Head of caudate nucleus (tissue), 42 donors: ENCODE results near the gene MUC7.
"Not testable (repeated sequence)": the region's sequence is repeated elsewhere in the genome, so short reads cannot be mapped to it uniquely, and the experiment has no call there.

Experiments used
- DNase-seq, 42 donors: peaks; one replicate each; pipeline versions ENCODE4 v3.0.0 to v3.0.0-alpha.2; 2020 to 2021; ENCODE audit warnings: mixed read lengths in 7 of 42
- intact Hi-C: fragments of 100-400 bp; cut with DNase I; formaldehyde crosslinking; loops from one replicate; pipeline ENCODE4 v1.15.0; 2022

Gene MUC7

GRCh38 chr4:70471897-70472296 lies at the start of gene MUC7:
TSS of gene MUC7 (plus strand) at chr4:70472197. CDS start at chr4:70474022, 1,825 bp downstream.
- intact Hi-C loops = no loop called here
- DNase-seq = no peak

GRCh38 chr4:70425306-70425705 lies 46.7 kb upstream of the MUC7 start:
- peak in 1 of 42 donors; percentile 8 for DNase-seq
- intact Hi-C loops = no loop called here

- intact Hi-C loops = no loop called here
- no peak for DNase-seq
Measured at GRCh38 chr4:70426789-70427188, 45.2 kb upstream of the MUC7 start.

GRCh38 chr4:70437197-70437596 lies 34.8 kb upstream of the MUC7 start:
- no peak for DNase-seq
- intact Hi-C loops = no loop called here

- no peak for DNase-seq
- intact Hi-C loops = no loop called here
Measured at GRCh38 chr4:70442474-70442873, 29.5 kb upstream of the MUC7 start.

GRCh38 chr4:70443329-70443728 lies 28.7 kb upstream of the MUC7 start:
- intact Hi-C loops = no loop called here

GRCh38 chr4:70449220-70449619 lies 22.8 kb upstream of the MUC7 start:
- intact Hi-C loops = no loop called here
- DNase-seq = no peak

More at GRCh38 chr4:70443329-70443728, 28.7 kb upstream of the MUC7 start:
- no peak for DNase-seq

GRCh38 chr4:70452946-70453345 lies 19.1 kb upstream of the MUC7 start:
- DNase-seq = no peak

GRCh38 chr4:70463335-70463734 lies 8.7 kb upstream of the MUC7 start:
- no peak for DNase-seq
- intact Hi-C loops = no loop called here

More at GRCh38 chr4:70452946-70453345, 19.1 kb upstream of the MUC7 start:
- intact Hi-C loops = no loop called here

GRCh38 chr4:70473679-70474078 lies 1.7 kb downstream of the MUC7 start:
- DNase-seq = no peak
- intact Hi-C loops = no loop called here

- no peak for DNase-seq
- intact Hi-C loops = no loop called here
Measured at GRCh38 chr4:70488748-70489147, 16.8 kb downstream of the MUC7 start.

GRCh38 chr4:70496231-70496630 lies 24.2 kb downstream of the MUC7 start:
- DNase-seq = peak in 3 of 42 donors; percentile 7 to 17 (median 16)
- intact Hi-C loops = no loop called here

GRCh38 chr4:70501838-70502237 lies 29.8 kb downstream of the MUC7 start:
- intact Hi-C loops, DNase-seq: not testable (repeated sequence)

- DNase-seq = no peak
Measured at GRCh38 chr4:70504733-70505132, 32.7 kb downstream of the MUC7 start.

GRCh38 chr4:70505151-70505748 lies 33.3 kb downstream of the MUC7 start:
- DNase-seq = peak; percentile 49 to 88 (median 74)
- intact Hi-C loops = no loop called here

More at GRCh38 chr4:70504733-70505132, 32.7 kb downstream of the MUC7 start:
- intact Hi-C loops = no loop called here

- DNase-seq = no peak
- intact Hi-C loops = no loop called here
Measured at GRCh38 chr4:70508801-70509200, 36.8 kb downstream of the MUC7 start.

- no peak for DNase-seq
- intact Hi-C loops = no loop called here
Measured at GRCh38 chr4:70511365-70511764, 39.4 kb downstream of the MUC7 start.

- intact Hi-C loops = no loop called here
Measured at GRCh38 chr4:70515367-70516250, 43.6 kb downstream of the MUC7 start.

GRCh38 chr4:70518269-70518668 lies 46.3 kb downstream of the MUC7 start, which contains the start of gene AMTN:
TSS of gene AMTN (plus strand) at chr4:70518569. CDS start at chr4:70518778, 209 bp downstream.
- no peak for DNase-seq
- intact Hi-C loops = no loop called here

More at GRCh38 chr4:70515367-70516250, 43.6 kb downstream of the MUC7 start:
- DNase-seq = no peak

GRCh38 chr4:70518716-70519115 lies 46.7 kb downstream of the MUC7 start:
- intact Hi-C loops = no loop called here
- DNase-seq = no peak
